CD4-positive, alpha-beta memory T cell (primary cell): ENCODE results near the gene DDOST. TPM values are rescaled to one million over a fixed set of nuclear protein-coding genes. Genes with fewer than 3 reads are reported as not detected.

Experiments used
- CTCF ChIA-PET: fragments of 350-600 bp; sonication (Branson Sonifier 250); formaldehyde crosslinking; loops from one replicate; lab custom pipeline; 2021; ENCODE audit warnings: inconsistent platforms; ENCODE audit not compliant: partially characterized antibody; lab: Charles Lee
- POLR2A ChIA-PET: fragments of 350-600 bp; sonication (Branson Sonifier 250); formaldehyde crosslinking; loops from one replicate; lab custom pipeline; 2021; ENCODE audit not compliant: partially characterized antibody; lab: Charles Lee
- DNase-seq, 5 donors: peaks; one replicate each; pipeline versions ENCODE4 v3.0.0 to v3.0.0-alpha.2; 2020 to 2022; ENCODE audit warnings: mixed read lengths in 1 of 5
- H3K27ac ChIP-seq: one replicate; pipeline ENCODE4 v1.7.0; 2013; ENCODE audit warnings: low read depth, low read length
- H3K27me3 ChIP-seq: 2 replicates; pipeline ENCODE4 v1.7.0; 2013; ENCODE audit warnings: mild to moderate bottlenecking, low read length, moderate library complexity; ENCODE audit not compliant: insufficient read depth
- H3K36me3 ChIP-seq: 2 replicates; pipeline ENCODE4 v1.7.0; 2013; ENCODE audit warnings: mild to moderate bottlenecking, low read length, moderate library complexity; ENCODE audit not compliant: insufficient read depth
- H3K4me1 ChIP-seq: 2 replicates; pipeline ENCODE4 v1.7.0; 2013; ENCODE audit warnings: mild to moderate bottlenecking, low read length, moderate library complexity; ENCODE audit not compliant: insufficient read depth
- H3K4me3 ChIP-seq, 2 donors: one replicate each; pipeline ENCODE4 v1.7.0; 2013; ENCODE audit warnings: low read length in 2 of 2, mild to moderate bottlenecking in 1 of 2
- H3K9me3 ChIP-seq, 2 donors: one replicate each; pipeline ENCODE4 v1.7.0; 2013; ENCODE audit warnings: low read length in 2 of 2, control low read depth in 1 of 2; ENCODE audit not compliant: control insufficient read depth in 1 of 2
- H3K27ac Mint-ChIP-seq, 7 donors: one replicate each; pipeline ENCODE4 v1.8.0; 2020 to 2021; ENCODE audit warnings: mixed read lengths in 7 of 7, mild to moderate bottlenecking in 6 of 7, inconsistent platforms in 3 of 7, moderate library complexity in 3 of 7
- H3K27me3 Mint-ChIP-seq, 2 donors: one replicate each; pipeline ENCODE4 v1.8.0; 2020 to 2021; ENCODE audit warnings: mixed read lengths in 2 of 2
- H3K36me3 Mint-ChIP-seq, 2 donors: one replicate each; pipeline ENCODE4 v1.8.0; 2020 to 2021; ENCODE audit warnings: mixed read lengths in 2 of 2, inconsistent platforms in 1 of 2, mild to moderate bottlenecking in 1 of 2
- H3K4me1 Mint-ChIP-seq, 4 donors: one replicate each; pipeline ENCODE4 v1.8.0; 2020 to 2021; ENCODE audit warnings: mixed read lengths in 4 of 4, mild to moderate bottlenecking in 1 of 4
- H3K4me3 Mint-ChIP-seq, 8 donors: one replicate each; pipeline ENCODE4 v1.8.0; 2020 to 2021; ENCODE audit warnings: mixed read lengths in 8 of 8, mild to moderate bottlenecking in 7 of 8, moderate library complexity in 6 of 8, inconsistent platforms in 3 of 8
- H3K9me3 Mint-ChIP-seq, 8 donors: one replicate each; pipeline ENCODE4 v1.8.0; 2020 to 2021; ENCODE audit warnings: mixed read lengths in 8 of 8, mild to moderate bottlenecking in 5 of 8, inconsistent platforms in 3 of 8, moderate library complexity in 1 of 8
- intact Hi-C: fragments of 100-400 bp; cut with micrococcal nuclease; formaldehyde crosslinking; loops from one replicate; pipeline ENCODE4 v1.15.1; 2023
- polyA plus RNA-seq, 2 donors: library from polyadenylated mRNA; unstranded; fragments of 300-500 nt; fragmentation: Illumina TruSeq; gene quantifications; one replicate each; pipeline ENCODE4 v1.2.3, GENCODE V29; 2021
- total RNA-seq, 2 experiments: library from RNA; stranded (reverse); gene quantifications; one replicate each; pipeline ENCODE4 v1.2.3, GENCODE V29; 2021

Gene DDOST
- total and polyA plus RNA-seq, 4 experiments from 2014 or later: 133 to 405 (median 184) TPM

DNA sequence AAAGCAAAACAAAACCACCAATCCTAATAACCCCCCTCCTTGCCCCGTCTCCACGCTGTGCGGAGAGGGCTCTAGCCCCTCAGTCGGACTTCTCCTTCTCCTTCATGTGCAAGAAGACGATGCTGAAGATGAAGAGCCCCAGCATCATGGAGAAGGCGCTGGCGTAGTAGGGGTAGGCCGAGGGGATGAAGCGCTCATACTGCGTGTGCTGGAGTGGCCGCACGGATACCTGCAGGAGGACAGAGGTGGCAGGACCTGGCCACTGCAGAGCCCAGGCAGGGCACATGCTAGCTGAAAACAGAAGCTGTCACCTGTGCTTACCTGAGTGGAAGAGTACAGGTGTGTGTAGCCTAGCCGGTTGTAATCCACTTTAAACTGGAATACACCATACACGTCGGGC is 8.9 kb downstream of the DDOST start:
- no peak for DNase-seq
- H3K36me3 ChIP-seq: peaks cover 75% of the 10 kb centered on the region
- Mint-ChIP-seq H3K27ac (peak overlapping the region in 1 of 7 donors; percentile 59), H3K4me3 (no peak overlapping the region), H3K9me3 (no peaks in the 10 kb centered on the region), H3K36me3 (peaks cover 56 to 86% of the 10 kb centered on the region in 2 donors), H3K27me3 (no peaks in the 10 kb centered on the region), H3K4me1 (peaks cover 0 to 12% (median 6%) of the 10 kb centered on the region in 4 donors)
- H3K4me1 ChIP-seq: no peaks in the 10 kb centered on the region
- no peak overlapping the region for H3K27ac ChIP-seq
- CTCF ChIA-PET: no interaction called here
- H3K9me3 ChIP-seq: no peaks in the 10 kb centered on the region
- no peaks in the 10 kb centered on the region for H3K27me3 ChIP-seq
- H3K4me3 ChIP-seq: no peak overlapping the region
- intact Hi-C loops: no loop called here
- POLR2A ChIA-PET: interaction anchor here (1.1 to 1.4 kb wide), 2 partner anchors 19 to 134 kb away, joined by 3 read pairs; no protein-coding TSS in a partner anchor

DNA sequence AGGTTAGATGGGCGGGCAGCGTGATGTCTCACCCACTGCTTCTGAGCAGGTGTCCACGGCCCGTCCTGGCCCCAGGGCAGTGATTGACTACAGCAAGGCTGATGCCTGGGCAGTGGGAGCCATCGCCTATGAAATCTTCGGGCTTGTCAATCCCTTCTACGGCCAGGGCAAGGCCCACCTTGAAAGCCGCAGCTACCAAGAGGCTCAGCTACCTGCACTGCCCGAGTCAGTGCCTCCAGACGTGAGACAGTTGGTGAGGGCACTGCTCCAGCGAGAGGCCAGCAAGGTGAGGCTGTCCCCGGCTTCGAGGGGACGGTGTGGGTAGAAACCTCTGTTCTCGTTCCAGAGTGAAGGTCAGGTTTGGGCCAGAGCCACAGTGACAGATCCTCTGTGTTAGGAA is 12.2 kb downstream of the DDOST start:
- H3K27me3 ChIP-seq: no peaks in the 10 kb centered on the region
- no peak overlapping the region for H3K27ac ChIP-seq
- ChIA-PET POLR2A (interaction anchor here (2.6 kb wide), 1 partner anchor 15 kb away, joined by 9 read pairs; no protein-coding TSS in a partner anchor), CTCF (interaction anchor here (1.2 kb wide), 2 partner anchors 15 to 16 kb away, joined by 3 to 4 read pairs; partner anchors contain the start of gene PINK1)
- Mint-ChIP-seq H3K27me3 (no peaks in the 10 kb centered on the region), H3K4me3 (no peak overlapping the region), H3K36me3 (peaks cover 44 to 73% of the 10 kb centered on the region in 2 donors), H3K4me1 (no peaks in the 10 kb centered on the region), H3K9me3 (no peaks in the 10 kb centered on the region), H3K27ac (peak overlapping the region in 1 of 7 donors; percentile 62)
- DNase-seq: no peak
- H3K9me3 ChIP-seq: no peaks in the 10 kb centered on the region
- H3K36me3 ChIP-seq: peaks cover 44% of the 10 kb centered on the region
- no peak overlapping the region for H3K4me3 ChIP-seq
- intact Hi-C loops: no loop called here
- H3K4me1 ChIP-seq: no peaks in the 10 kb centered on the region

GRCh38 chr1:20648438-20648837 is 12.7 kb downstream of the DDOST start:
- no peak overlapping the region for H3K4me3 Mint-ChIP-seq
- no peaks in the 10 kb centered on the region for H3K4me1 ChIP-seq
- H3K36me3 Mint-ChIP-seq: peaks cover 40 to 69% of the 10 kb centered on the region in 2 donors
- CTCF ChIA-PET: interaction anchor here (1.1 to 1.2 kb wide), 2 partner anchors 14 to 16 kb away, joined by 3 to 4 read pairs; no protein-coding TSS in a partner anchor
- no peaks in the 10 kb centered on the region for H3K27me3 Mint-ChIP-seq
- POLR2A ChIA-PET: interaction anchor here (1.5 to 2.6 kb wide), 2 partner anchors 12 to 15 kb away, joined by 4 to 9 read pairs; partner anchors contain the start of gene DDOST
- H3K27ac ChIP-seq: no peak overlapping the region
- H3K27ac Mint-ChIP-seq: peak overlapping the region in 2 of 7 donors; percentile 60 to 62
- no peaks in the 10 kb centered on the region for H3K9me3 ChIP-seq
- H3K4me1 Mint-ChIP-seq: no peaks in the 10 kb centered on the region
- H3K4me3 ChIP-seq: no peak overlapping the region
- H3K9me3 Mint-ChIP-seq: no peaks in the 10 kb centered on the region
- H3K27me3 ChIP-seq: no peaks in the 10 kb centered on the region
- DNase-seq: no peak
- peaks cover 39% of the 10 kb centered on the region for H3K36me3 ChIP-seq
- intact Hi-C loops: no loop called here

GRCh38 chr1:20645414-20645813 is 15.8 kb downstream of the DDOST start:
- H3K36me3 Mint-ChIP-seq: peaks cover 23 to 55% of the 10 kb centered on the region in 2 donors
- ChIA-PET CTCF (interaction anchor here (0.9 to 2.9 kb wide), 3 partner anchors 11 to 123 kb away, joined by 3 to 24 read pairs (median 3); partner anchors contain the start of gene PINK1), POLR2A (interaction anchor here (1.0 kb wide), 1 partner anchor 11 kb away, joined by 3 read pairs; no protein-coding TSS in a partner anchor)
- H3K4me1 Mint-ChIP-seq: peaks cover 0 to under 1% (median under 1%) of the 10 kb centered on the region in 4 donors
- H3K27ac ChIP-seq: no peak overlapping the region
- H3K36me3 ChIP-seq: peaks cover 17% of the 10 kb centered on the region
- no peak overlapping the region for H3K27ac Mint-ChIP-seq
- intact Hi-C loops: no loop called here
- no peaks in the 10 kb centered on the region for H3K27me3 Mint-ChIP-seq
- no peaks in the 10 kb centered on the region for H3K9me3 ChIP-seq
- DNase-seq: no peak
- peaks cover 0 to 2% (median 0%) of the 10 kb centered on the region in 8 donors for H3K9me3 Mint-ChIP-seq
- H3K4me3 ChIP-seq: no peak overlapping the region
- no peaks in the 10 kb centered on the region for H3K27me3 ChIP-seq
- no peak overlapping the region for H3K4me3 Mint-ChIP-seq
- no peaks in the 10 kb centered on the region for H3K4me1 ChIP-seq

- H3K9me3 Mint-ChIP-seq: peaks cover 0 to 2% (median 0%) of the 10 kb centered on the region in 8 donors
- Histone ChIP-seq H3K4me1 (no peaks in the 10 kb centered on the region), H3K36me3 (peaks cover 13% of the 10 kb centered on the region), H3K27ac (no peak overlapping the region), H3K27me3 (no peaks in the 10 kb centered on the region), H3K4me3 (no peak overlapping the region), H3K9me3 (no peaks in the 10 kb centered on the region)
- POLR2A ChIA-PET: no interaction called here
- H3K27ac Mint-ChIP-seq: peak overlapping the region in 1 of 7 donors; percentile 17
- no peak overlapping the region for H3K4me3 Mint-ChIP-seq
- no peak for DNase-seq
- intact Hi-C loops: loop anchor here (5.0 kb wide), 1 partner anchor 432 kb away; no protein-coding TSS in a partner anchor
- peaks cover 20 to 52% of the 10 kb centered on the region in 2 donors for H3K36me3 Mint-ChIP-seq
- CTCF ChIA-PET: interaction anchor here (2.9 kb wide), 1 partner anchor 10 kb away, joined by 24 read pairs; the partner anchor contains the start of gene PINK1
- peaks cover 0 to 6% (median 5%) of the 10 kb centered on the region in 4 donors for H3K4me1 Mint-ChIP-seq
- H3K27me3 Mint-ChIP-seq: no peaks in the 10 kb centered on the region
Measured at GRCh38 chr1:20644416-20644815, 16.8 kb downstream of the DDOST start.

GRCh38 chr1:20643080-20643479 is 18.1 kb downstream of the DDOST start:
- CTCF ChIA-PET: interaction anchor here (1.4 to 3.4 kb wide), 2 partner anchors 10 to 120 kb away, joined by 9 to 21 read pairs; partner anchors contain the start of gene PINK1
- no peaks in the 10 kb centered on the region for H3K27me3 Mint-ChIP-seq
- peak overlapping the region in 1 of 7 donors; percentile 25 for H3K27ac Mint-ChIP-seq
- H3K4me3 Mint-ChIP-seq: no peak overlapping the region
- no peaks in the 10 kb centered on the region for H3K9me3 ChIP-seq
- peaks cover 4% of the 10 kb centered on the region for H3K36me3 ChIP-seq
- H3K4me1 ChIP-seq: no peaks in the 10 kb centered on the region
- no peak overlapping the region for H3K27ac ChIP-seq
- intact Hi-C loops: loop anchor here (5.0 kb wide), 1 partner anchor 431 kb away; no protein-coding TSS in a partner anchor
- H3K4me1 Mint-ChIP-seq: peaks cover 0 to 6% (median 5%) of the 10 kb centered on the region in 4 donors
- H3K27me3 ChIP-seq: no peaks in the 10 kb centered on the region
- peaks cover 26 to 53% of the 10 kb centered on the region in 2 donors for H3K36me3 Mint-ChIP-seq
- no peak for DNase-seq
- no peak overlapping the region for H3K4me3 ChIP-seq
- H3K9me3 Mint-ChIP-seq: peaks cover 0 to 4% (median 0%) of the 10 kb centered on the region in 8 donors
- POLR2A ChIA-PET: interaction anchor here (1.6 kb wide), 1 partner anchor 9 kb away, joined by 4 read pairs; no protein-coding TSS in a partner anchor

DNA sequence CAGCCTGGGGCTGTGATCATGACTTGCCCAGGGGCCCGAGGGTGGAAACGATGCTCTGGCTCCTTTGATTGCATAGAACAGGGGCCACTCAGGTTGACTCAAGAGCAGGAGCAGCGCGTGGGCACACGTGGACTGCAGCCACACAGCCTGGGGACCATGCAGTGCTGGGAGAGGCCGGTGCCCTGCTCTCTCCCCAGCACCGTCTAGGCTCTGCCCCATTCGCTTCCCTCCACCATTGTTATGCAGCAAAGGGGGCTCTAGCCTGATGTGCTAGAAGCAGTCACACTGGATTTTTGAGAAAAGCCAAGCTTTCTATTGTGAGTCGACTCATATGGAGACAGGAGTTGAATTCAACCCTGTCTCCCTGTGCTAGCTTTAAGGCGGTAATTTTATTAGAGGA is 19.2 kb downstream of the DDOST start:
- H3K27ac Mint-ChIP-seq: peak overlapping the region in 1 of 7 donors; percentile 24
- no peak overlapping the region for H3K4me3 ChIP-seq
- peaks cover 0 to 5% (median 0%) of the 10 kb centered on the region in 8 donors for H3K9me3 Mint-ChIP-seq
- peaks cover 4% of the 10 kb centered on the region for H3K36me3 ChIP-seq
- no peak overlapping the region for H3K27ac ChIP-seq
- H3K27me3 ChIP-seq: no peaks in the 10 kb centered on the region
- intact Hi-C loops: loop anchor here (5.0 kb wide), 1 partner anchor 430 kb away; no protein-coding TSS in a partner anchor
- no peaks in the 10 kb centered on the region for H3K9me3 ChIP-seq
- no peaks in the 10 kb centered on the region for H3K4me1 ChIP-seq
- H3K27me3 Mint-ChIP-seq: no peaks in the 10 kb centered on the region
- no peak for DNase-seq
- H3K36me3 Mint-ChIP-seq: peaks cover 26 to 51% of the 10 kb centered on the region in 2 donors
- ChIA-PET POLR2A (interaction anchor here (1.6 kb wide), 1 partner anchor 8 kb away, joined by 4 read pairs; no protein-coding TSS in a partner anchor), CTCF (interaction anchor here (0.6 to 3.4 kb wide), 3 partner anchors 19 to 620 kb away, joined by 3 to 21 read pairs (median 6); partner anchors contain the start of gene DDOST)
- H3K4me1 Mint-ChIP-seq: peaks cover 0 to 6% (median 5%) of the 10 kb centered on the region in 4 donors
- peak overlapping the region in 1 of 8 donors; percentile 35 for H3K4me3 Mint-ChIP-seq
